ENCODE measurements around the gene PSEN1. TPM values are rescaled to one million over a fixed set of nuclear protein-coding genes. Genes with fewer than 3 reads are reported as not detected.

Gene PSEN1
- total RNA-seq, 1 donor from 2014 or later: 69.2 TPM

- TF ChIP-seq, protein P1, sequence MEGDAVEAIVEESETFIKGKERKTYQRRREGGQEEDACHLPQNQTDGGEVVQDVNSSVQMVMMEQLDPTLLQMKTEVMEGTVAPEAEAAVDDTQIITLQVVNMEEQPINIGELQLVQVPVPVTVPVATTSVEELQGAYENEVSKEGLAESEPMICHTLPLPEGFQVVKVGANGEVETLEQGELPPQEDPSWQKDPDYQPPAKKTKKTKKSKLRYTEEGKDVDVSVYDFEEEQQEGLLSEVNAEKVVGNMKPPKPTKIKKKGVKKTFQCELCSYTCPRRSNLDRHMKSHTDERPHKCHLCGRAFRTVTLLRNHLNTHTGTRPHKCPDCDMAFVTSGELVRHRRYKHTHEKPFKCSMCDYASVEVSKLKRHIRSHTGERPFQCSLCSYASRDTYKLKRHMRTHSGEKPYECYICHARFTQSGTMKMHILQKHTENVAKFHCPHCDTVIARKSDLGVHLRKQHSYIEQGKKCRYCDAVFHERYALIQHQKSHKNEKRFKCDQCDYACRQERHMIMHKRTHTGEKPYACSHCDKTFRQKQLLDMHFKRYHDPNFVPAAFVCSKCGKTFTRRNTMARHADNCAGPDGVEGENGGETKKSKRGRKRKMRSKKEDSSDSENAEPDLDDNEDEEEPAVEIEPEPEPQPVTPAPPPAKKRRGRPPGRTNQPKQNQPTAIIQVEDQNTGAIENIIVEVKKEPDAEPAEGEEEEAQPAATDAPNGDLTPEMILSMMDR (IDR thresholded peaks at IDR 0.05): no peak
- H3K27me3 ChIP-seq (ENCODE audit: low read depth): no peaks in the 10 kb centered on the region
- intact Hi-C loops (cut with DNase I): no loop called here
- DNase-seq (no peak), ATAC-seq (no peak)
- H3K9me3 ChIP-seq: no peaks in the 10 kb centered on the region
- no peak overlapping the region for H3K27ac ChIP-seq
- H3K36me3 ChIP-seq: peaks cover 93% of the 10 kb centered on the region
- no peak overlapping the region for H3K4me3 ChIP-seq
- no peaks in the 10 kb centered on the region for H3K4me1 ChIP-seq
Measured at GRCh38 chr14:73217411-73217810, 81.1 kb downstream of the PSEN1 start.

- TF ChIP-seq, protein P1 (IDR thresholded peaks at IDR 0.05): no peak
- peaks cover 81% of the 10 kb centered on the region for H3K36me3 ChIP-seq
- H3K27ac ChIP-seq: no peak overlapping the region
- H3K4me3 ChIP-seq: no peak overlapping the region
- H3K27me3 ChIP-seq (ENCODE audit: low read depth): no peaks in the 10 kb centered on the region
- ATAC-seq (no peak), DNase-seq (no peak)
- intact Hi-C loops (cut with DNase I): no loop called here
- H3K9me3 ChIP-seq: no peaks in the 10 kb centered on the region
- H3K4me1 ChIP-seq: peaks cover 7% of the 10 kb centered on the region
Measured at GRCh38 chr14:73220061-73220460, 83.8 kb downstream of the PSEN1 start.

GRCh38 chr14:73220634-73221033 is 84.3 kb downstream of the PSEN1 start:
- Histone ChIP-seq H3K27me3 (ENCODE audit: low read depth) (no peaks in the 10 kb centered on the region), H3K9me3 (no peaks in the 10 kb centered on the region), H3K36me3 (peaks cover 82% of the 10 kb centered on the region), H3K27ac (no peak overlapping the region), H3K4me3 (no peak overlapping the region), H3K4me1 (peaks cover 7% of the 10 kb centered on the region)
- TF ChIP-seq, protein P1 (IDR thresholded peaks at IDR 0.05): no peak
- no peak for ATAC-seq
- no peak for DNase-seq
- intact Hi-C loops (cut with DNase I): no loop called here

- H3K9me3 ChIP-seq: no peaks in the 10 kb centered on the region
- no peak overlapping the region for H3K4me3 ChIP-seq
- peaks cover 79% of the 10 kb centered on the region for H3K36me3 ChIP-seq
- no peaks in the 10 kb centered on the region for H3K27me3 ChIP-seq (ENCODE audit: low read depth)
- ATAC-seq (no peak), DNase-seq (no peak)
- intact Hi-C loops (cut with DNase I): no loop called here
- peaks cover 7% of the 10 kb centered on the region for H3K4me1 ChIP-seq
- H3K27ac ChIP-seq: no peak overlapping the region
- TF ChIP-seq, protein P1 (IDR thresholded peaks at IDR 0.05): no peak
Measured at GRCh38 chr14:73221945-73222344, 85.6 kb downstream of the PSEN1 start.

- DNase-seq (no peak), ATAC-seq (peak in 1 of 2 donors; percentile 52)
- no peak overlapping the region for H3K27ac ChIP-seq
- TF ChIP-seq, protein P1 (IDR thresholded peaks at IDR 0.05): no peak
- H3K4me3 ChIP-seq: no peak overlapping the region
- peaks cover 68% of the 10 kb centered on the region for H3K36me3 ChIP-seq
- no peaks in the 10 kb centered on the region for H3K27me3 ChIP-seq (ENCODE audit: low read depth)
- no peaks in the 10 kb centered on the region for H3K9me3 ChIP-seq
- intact Hi-C loops (cut with DNase I): no loop called here
- peaks cover 13% of the 10 kb centered on the region for H3K4me1 ChIP-seq
Measured at GRCh38 chr14:73223049-73223448, 86.7 kb downstream of the PSEN1 start.

DNA sequence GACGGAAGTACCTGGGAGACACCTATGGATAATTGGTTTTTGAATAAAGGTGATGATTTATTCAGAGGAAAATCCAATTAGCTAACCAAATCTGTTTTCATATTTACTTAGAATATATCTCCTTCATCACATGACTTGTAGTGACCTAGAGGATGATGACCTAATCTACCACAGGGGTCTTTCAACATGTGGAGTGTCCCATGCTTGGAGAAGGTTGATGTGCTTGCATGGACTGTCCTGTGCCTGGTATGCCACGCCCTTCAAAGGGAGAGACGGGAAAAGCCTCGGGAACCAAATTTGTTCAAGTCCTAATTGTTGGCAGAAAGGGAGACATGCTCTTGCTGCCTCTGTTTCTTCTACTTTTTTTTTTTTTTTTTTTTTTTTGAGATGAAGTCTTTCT is 89.2 kb downstream of the PSEN1 start:
- ATAC-seq (no peak), DNase-seq (no peak)
- intact Hi-C loops (cut with DNase I): no loop called here
- no peak overlapping the region for H3K27ac ChIP-seq
- H3K4me1 ChIP-seq: peaks cover 23% of the 10 kb centered on the region
- H3K27me3 ChIP-seq (ENCODE audit: low read depth): no peaks in the 10 kb centered on the region
- peaks cover 43% of the 10 kb centered on the region for H3K36me3 ChIP-seq
- H3K4me3 ChIP-seq: no peak overlapping the region
- H3K9me3 ChIP-seq: no peaks in the 10 kb centered on the region
- TF ChIP-seq, protein P1 (IDR thresholded peaks at IDR 0.05): no peak
